OCI-LY7 (cell line): ENCODE measurements around the gene PLAA. TPM values are rescaled to one million over a fixed set of nuclear protein-coding genes. Genes with fewer than 3 reads are reported as not detected.
A peak's percentile ranks its signal among the peaks of the same experiment; 100 is the strongest.

Experiments used
- BruUV-seq: library from RNA; stranded (reverse); fragments of 400-500 nt; replicated peaks from 2 replicates; lab custom pipeline; 2021; lab: Mats Ljungman, UMichigan
- CTCF ChIA-PET: fragments of 300-600 bp; sonication (Branson Sonifier 250); formaldehyde crosslinking; loops from one replicate; lab custom pipeline; 2022; ENCODE audit warnings: antibody characterized with exemption; ENCODE audit not compliant: unreplicated experiment; lab: Charles Lee
- POLR2A ChIA-PET: fragments of 300-600 bp; sonication (Branson Sonifier 250); formaldehyde crosslinking; loops from one replicate; lab custom pipeline; 2022; ENCODE audit warnings: antibody characterized with exemption; lab: Charles Lee
- DNase-seq: peaks from one replicate; pipeline ENCODE4 v3.0.0-alpha.2; 2015; ENCODE audit warnings: low spot score
- H2AFZ ChIP-seq: fragments of 200-600 bp; sonication (generic), shearing (Covaris generic); 2 replicates; pipeline ENCODE4 v1.6.1; 2014; ENCODE audit warnings: mild to moderate bottlenecking, antibody characterized with exemption, low read length, moderate library complexity
- H3K27ac ChIP-seq: fragments of 200-600 bp; sonication (generic); 2 replicates; pipeline ENCODE4 v1.5.1; 2014; ENCODE audit warnings: mixed run types, low read depth, mild to moderate bottlenecking, moderate library complexity, low read length, inconsistent platforms; ENCODE audit not compliant: poor library complexity, severe bottlenecking
- H3K36me3 ChIP-seq: fragments of 200-600 bp; sonication (generic); 2 replicates; pipeline ENCODE4 v1.6.1; 2014; ENCODE audit warnings: mild to moderate bottlenecking, antibody characterized with exemption, low read length, moderate library complexity, mixed read lengths; ENCODE audit not compliant: insufficient read depth
- H3K4me1 ChIP-seq: fragments of 200-600 bp; sonication (generic); 2 replicates; pipeline ENCODE4 v1.5.1; 2014; ENCODE audit warnings: mild to moderate bottlenecking, low read length; ENCODE audit not compliant: insufficient read depth, poor library complexity, severe bottlenecking
- H3K4me2 ChIP-seq: fragments of 200-600 bp; sonication (generic); 2 replicates; pipeline ENCODE4 v1.6.1; 2014; ENCODE audit warnings: mild to moderate bottlenecking, low read length
- H3K4me3 ChIP-seq: fragments of 200-600 bp; sonication (generic); 2 replicates; pipeline ENCODE4 v1.5.1; 2014; ENCODE audit warnings: mild to moderate bottlenecking, low read depth, low read length; ENCODE audit not compliant: poor library complexity, severe bottlenecking
- H3K79me2 ChIP-seq: fragments of 200-600 bp; sonication (generic); 2 replicates; pipeline ENCODE4 v1.6.1; 2016; ENCODE audit warnings: low read depth, mild to moderate bottlenecking, low read length, moderate library complexity, mixed read lengths; ENCODE audit not compliant: insufficient read depth
- H3K9me2 ChIP-seq: fragments of 200-600 bp; sonication (generic); 2 replicates; pipeline ENCODE4 v1.6.1; 2016; ENCODE audit warnings: mild to moderate bottlenecking, low read length, mixed read lengths; ENCODE audit not compliant: insufficient read depth
- H3K9me3 ChIP-seq: fragments of 200-600 bp; sonication (generic); 2 replicates; pipeline ENCODE4 v1.6.1; 2014; ENCODE audit warnings: mild to moderate bottlenecking, mixed run types, low read length, mixed read lengths
- H4K20me1 ChIP-seq: fragments of 200-600 bp; sonication (generic); 2 replicates; pipeline ENCODE4 v1.6.1; 2014; ENCODE audit warnings: mild to moderate bottlenecking, antibody characterized with exemption, low read length, moderate library complexity, mixed read lengths; ENCODE audit not compliant: insufficient read depth
- EZH2phosphoT487 ChIP-seq: fragments of 200-600 bp; sonication (generic); IDR thresholded peaks from 2 replicates; pipeline ENCODE4 v1.6.1; 2018; ENCODE audit warnings: low read depth, borderline replicate concordance, mild to moderate bottlenecking, mixed run types, antibody characterized with exemption, low read length, moderate library complexity, mixed read lengths
- intact Hi-C: fragments of 100-400 bp; cut with micrococcal nuclease; formaldehyde crosslinking; loops from one replicate; pipeline ENCODE4 v1.10.0; 2022; ENCODE audit not compliant: unreplicated experiment
- total RNA-seq, 2 experiments: library from RNA; depleted of rRNA in 1 of 2; stranded (reverse); fragments of >200 nt in 1 of 2; shearing (Covaris generic) in 1 of 2; gene quantifications; 2 replicates each; pipeline ENCODE4 v1.2.3, GENCODE V29; 2014 to 2022
- TF ChIP-seq, protein P1 (sequence below): fragments of 200-600 bp; sonication (generic); conservative IDR thresholded peaks from 2 replicates; pipeline ENCODE4 v1.5.1; 2014; ENCODE audit warnings: mild to moderate bottlenecking, antibody characterized with exemption, low read length, moderate library complexity, mixed read lengths

The PLAA gene
- total RNA-seq, 2 experiments from 2014 or later, result 18.1 to 31.8 TPM

DNA sequence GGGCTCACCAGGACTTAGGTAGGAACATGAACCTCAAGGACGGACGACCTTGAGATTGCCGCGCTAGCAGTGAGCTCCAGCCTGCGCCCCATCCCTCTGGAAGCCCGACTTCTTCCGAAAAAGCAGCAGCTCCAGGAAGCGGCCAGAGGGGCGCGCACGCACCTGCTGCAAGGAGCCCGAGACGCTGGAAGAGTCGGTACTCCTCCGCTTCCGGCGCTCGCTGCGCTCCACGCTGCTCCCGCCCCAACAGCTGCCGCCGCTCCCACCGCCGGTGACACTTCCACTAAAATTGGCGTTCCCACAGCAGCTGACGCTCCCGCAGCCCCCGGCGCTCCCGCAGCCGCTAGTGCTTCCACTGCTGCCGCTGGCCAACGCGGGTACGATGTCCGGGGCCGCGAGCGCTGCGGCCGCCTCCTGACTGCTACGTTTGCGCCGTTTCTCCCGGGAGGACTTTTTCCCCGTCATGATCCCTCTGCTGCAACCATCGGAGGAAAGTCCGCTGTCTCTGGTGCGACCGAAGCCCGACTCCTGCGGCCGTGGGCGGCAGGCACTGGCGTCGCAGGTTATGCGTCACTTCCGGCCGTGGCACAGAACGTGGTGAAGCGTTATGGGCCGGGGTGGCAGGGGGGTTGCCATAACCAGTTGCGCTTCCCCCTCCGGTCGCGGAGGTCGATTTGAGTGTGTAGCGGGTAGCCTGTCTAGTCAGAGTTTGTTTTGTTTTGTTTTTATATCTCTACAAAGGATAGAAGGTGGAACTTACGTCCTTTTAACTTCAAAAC, 54.6 kb downstream of the PLAA start, which contains the start of gene CAAP1:
Gene CAAP1 (minus strand): TSS at position 552 of the 779 bp plus-strand sequence. CDS start 87 bp downstream, at position 465.
- Histone ChIP-seq H3K9me3 (no peaks in the 10 kb centered on the region), H3K4me3 (peak within 1 kb of the TSS; percentile 89), H4K20me1 (peaks cover 10% of the 10 kb centered on the region), H3K36me3 (peaks cover 23% of the 10 kb centered on the region), H3K79me2 (peaks cover 47% of the 10 kb centered on the region), H2AFZ (peak within 1 kb of the TSS; percentile 87; the same call in 1 of the 2 replicates), H3K27ac (peak within 1 kb of the TSS; percentile 93), H3K9me2 (no peaks in the 10 kb centered on the region), H3K4me2 (peak within 1 kb of the TSS; percentile 94), H3K4me1 (peaks cover 32% of the 10 kb centered on the region)
- peak; percentile 96 for DNase-seq
- TF ChIP-seq, protein P1, sequence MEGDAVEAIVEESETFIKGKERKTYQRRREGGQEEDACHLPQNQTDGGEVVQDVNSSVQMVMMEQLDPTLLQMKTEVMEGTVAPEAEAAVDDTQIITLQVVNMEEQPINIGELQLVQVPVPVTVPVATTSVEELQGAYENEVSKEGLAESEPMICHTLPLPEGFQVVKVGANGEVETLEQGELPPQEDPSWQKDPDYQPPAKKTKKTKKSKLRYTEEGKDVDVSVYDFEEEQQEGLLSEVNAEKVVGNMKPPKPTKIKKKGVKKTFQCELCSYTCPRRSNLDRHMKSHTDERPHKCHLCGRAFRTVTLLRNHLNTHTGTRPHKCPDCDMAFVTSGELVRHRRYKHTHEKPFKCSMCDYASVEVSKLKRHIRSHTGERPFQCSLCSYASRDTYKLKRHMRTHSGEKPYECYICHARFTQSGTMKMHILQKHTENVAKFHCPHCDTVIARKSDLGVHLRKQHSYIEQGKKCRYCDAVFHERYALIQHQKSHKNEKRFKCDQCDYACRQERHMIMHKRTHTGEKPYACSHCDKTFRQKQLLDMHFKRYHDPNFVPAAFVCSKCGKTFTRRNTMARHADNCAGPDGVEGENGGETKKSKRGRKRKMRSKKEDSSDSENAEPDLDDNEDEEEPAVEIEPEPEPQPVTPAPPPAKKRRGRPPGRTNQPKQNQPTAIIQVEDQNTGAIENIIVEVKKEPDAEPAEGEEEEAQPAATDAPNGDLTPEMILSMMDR, result peak; percentile 57
- TF ChIP-seq EZH2phosphoT487, result no peak
- ChIA-PET POLR2A (interaction anchor here (0.8 to 2.2 kb wide), 11 partner anchors 9 to 55 kb away, joined by 3 to 10 read pairs (median 4); partner anchors contain the start of gene PLAA), CTCF (no interaction called here)
- BruUV-seq, result no TSS peak
- intact Hi-C loops, result loop anchor here (1.0 kb wide), 1 partner anchor 55 kb away; the partner anchor contains the start of gene PLAA

DNA sequence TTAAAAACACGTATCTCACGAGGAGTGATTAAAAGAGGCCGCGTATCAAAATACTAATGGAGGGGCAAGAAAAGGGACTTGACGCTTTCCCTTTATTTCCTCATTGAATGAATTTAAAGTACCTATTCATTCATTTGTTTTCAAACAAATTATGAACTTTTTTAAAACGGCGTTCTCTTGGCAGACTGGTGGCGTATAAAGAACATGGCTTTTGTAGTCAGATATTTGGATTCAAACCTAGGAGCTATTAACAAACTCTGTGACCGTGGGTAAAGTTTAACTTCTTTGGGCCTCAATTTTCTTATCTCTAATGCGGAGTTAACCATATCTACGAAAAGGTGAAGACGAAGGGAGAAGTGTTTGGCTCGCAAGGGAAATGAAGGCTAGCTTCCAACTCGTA, 55.3 kb downstream of the PLAA start:
- peaks cover 32% of the 10 kb centered on the region for H3K4me1 ChIP-seq
- POLR2A ChIA-PET, result interaction anchor here (0.7 to 2.2 kb wide), 8 partner anchors 9 to 56 kb away, joined by 3 to 10 read pairs (median 4); partner anchors contain the start of gene PLAA
- DNase-seq, result peak; percentile 5
- peaks cover 10% of the 10 kb centered on the region for H4K20me1 ChIP-seq
- BruUV-seq, result no TSS peak
- H3K36me3 ChIP-seq, result peaks cover 30% of the 10 kb centered on the region
- H3K9me2 ChIP-seq, result no peaks in the 10 kb centered on the region
- peak overlapping the region; percentile 93 for H3K27ac ChIP-seq
- intact Hi-C loops, result loop anchor here (1.0 kb wide), 1 partner anchor 56 kb away; the partner anchor contains the start of gene PLAA
- H3K4me2 ChIP-seq, result peak overlapping the region; percentile 94
- H3K9me3 ChIP-seq, result no peaks in the 10 kb centered on the region
- TF ChIP-seq EZH2phosphoT487, result no peak
- TF ChIP-seq, protein P1, result no peak
- H3K79me2 ChIP-seq, result peaks cover 54% of the 10 kb centered on the region
- H3K4me3 ChIP-seq, result peak overlapping the region; percentile 89
- H2AFZ ChIP-seq, result no peak overlapping the region; the same call in 1 of the 2 replicates
- CTCF ChIA-PET, result no interaction called here
